ENCODE measurements around the gene ESYT1.
A peak's percentile ranks its signal among the peaks of the same experiment; 100 is the strongest.

DNA sequence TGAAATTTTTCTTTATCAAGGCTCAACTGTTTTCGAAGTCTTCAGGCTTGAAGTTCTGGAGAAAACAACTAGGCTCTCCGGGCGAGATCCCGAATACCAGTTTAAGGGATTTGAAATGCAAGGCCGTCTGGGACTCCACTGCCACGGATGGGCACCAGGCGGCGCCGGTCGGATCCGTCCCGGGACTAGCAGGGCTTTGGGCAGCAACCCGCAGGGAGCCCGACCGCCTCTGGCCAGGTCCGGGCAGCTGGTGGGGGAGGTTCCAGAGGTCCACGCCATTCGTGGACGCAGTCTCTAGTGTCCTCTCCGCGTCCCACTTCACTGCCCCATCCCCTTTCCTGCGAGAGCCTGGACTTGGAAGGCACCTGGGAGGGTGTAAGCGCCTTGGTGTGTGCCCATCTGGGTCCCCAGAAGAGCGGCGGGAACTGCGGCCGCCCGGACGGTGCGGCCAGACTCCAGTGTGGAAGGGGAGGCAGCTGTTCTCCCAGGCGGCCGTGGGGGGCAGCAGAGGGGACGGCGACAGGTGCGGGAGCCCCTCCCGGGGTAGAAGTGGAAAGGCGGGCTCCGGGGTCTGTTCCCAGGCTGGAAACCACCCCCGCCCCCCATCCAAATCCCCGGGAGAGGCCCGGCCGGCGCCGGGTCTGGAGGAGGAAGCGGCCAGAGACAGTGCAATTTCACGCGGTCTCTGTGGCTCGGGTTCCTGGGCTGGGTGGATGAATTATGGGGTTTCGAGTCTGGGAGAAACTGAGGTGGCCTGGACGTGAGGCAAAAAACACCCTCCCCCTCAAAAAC, 48.9 kb upstream of the ESYT1 start:
- TF ChIP-seq CTCF (IDR thresholded peaks at IDR 0.05; ENCODE audit: poor library complexity, severe bottlenecking) (peak; percentile 73), EZH2 (IDR thresholded peaks at IDR 0.05; ENCODE audit: borderline replicate concordance, insufficient read depth, low read length, poor library complexity, severe bottlenecking) (no peak), POLR2AphosphoS5 (IDR thresholded peaks at IDR 0.05) (no peak), RAD21 (conservative IDR thresholded peaks at IDR 0.05) (no peak), TAF1 (IDR thresholded peaks at IDR 0.05; ENCODE audit: low read depth) (no peak), EP300 (conservative IDR thresholded peaks at IDR 0.05; ENCODE audit: poor library complexity, severe bottlenecking) (no peak), SMC3 (conservative IDR thresholded peaks at IDR 0.05; ENCODE audit: poor library complexity) (peak; percentile 23)
